ENCODE results near the gene CUBN. TPM values are rescaled to one million over a fixed set of nuclear protein-coding genes. Genes with fewer than 3 reads are reported as not detected.

Gene CUBN
- total RNA-seq, 1 experiment from 2014 or later = 0.46 TPM

DNA sequence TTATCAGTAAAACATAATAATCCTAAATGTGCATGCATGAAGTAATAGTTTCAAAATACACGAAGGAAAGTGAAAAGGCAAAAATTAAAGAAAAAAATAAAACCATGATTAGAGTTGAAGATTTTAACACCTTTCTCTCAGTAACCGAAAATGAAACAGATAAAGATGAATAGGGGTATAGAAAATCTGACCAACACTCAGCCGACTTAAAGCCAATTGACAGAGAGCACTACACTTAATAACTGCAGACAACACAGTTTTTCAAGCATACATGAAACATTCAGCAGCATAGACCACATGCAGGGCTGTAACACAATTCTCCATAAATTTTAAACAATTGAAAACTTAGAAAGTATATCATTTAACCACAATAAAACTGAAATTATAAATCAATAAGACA lies 76.1 kb downstream of the CUBN start:
- no peak for TF ChIP-seq ELF4 (CRISPR knock-in tag; IDR thresholded peaks at IDR 0.05; ENCODE audit: low read depth)
- TF ChIP-seq RELA (CRISPR knock-in tag; IDR thresholded peaks at IDR 0.05; ENCODE audit: borderline replicate concordance) = no peak
- Mint-ChIP-seq H3K4me1 (no peaks in the 10 kb centered on the region), H3K27me3 (ENCODE audit: low read depth) (no peaks in the 10 kb centered on the region)

DNA sequence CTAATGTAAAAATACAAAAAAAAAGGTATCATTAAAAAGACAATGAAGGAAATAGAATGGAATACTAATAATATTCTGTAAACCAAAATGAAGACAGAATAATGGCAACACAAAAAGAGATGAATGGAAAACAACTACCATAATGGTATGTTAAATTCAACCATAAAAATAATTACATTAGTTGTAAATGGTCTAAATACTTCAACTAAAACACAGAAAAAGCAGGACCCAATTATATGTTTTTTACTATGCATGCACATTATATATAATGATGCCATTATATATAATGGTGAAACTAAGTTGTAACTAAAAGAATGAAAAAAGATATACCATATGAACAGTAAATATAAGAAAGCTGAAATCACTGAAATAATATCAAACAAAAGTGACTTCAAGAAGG lies 76.5 kb downstream of the CUBN start:
- ChIA-PET POLR2A (no interaction called here), CTCF (no interaction called here)
- Mint-ChIP-seq H3K36me3 (peaks cover 10% of the 10 kb centered on the region), H3K9me3 (peaks cover 33% of the 10 kb centered on the region), H3K27ac (no peak overlapping the region), H3K4me1 (no peaks in the 10 kb centered on the region), H3K4me3 (no peak overlapping the region), H3K27me3 (ENCODE audit: low read depth) (no peaks in the 10 kb centered on the region)
- DNase-seq (ENCODE audit: low spot score) (no peak), ATAC-seq (no peak)
- TF ChIP-seq, protein P1, sequence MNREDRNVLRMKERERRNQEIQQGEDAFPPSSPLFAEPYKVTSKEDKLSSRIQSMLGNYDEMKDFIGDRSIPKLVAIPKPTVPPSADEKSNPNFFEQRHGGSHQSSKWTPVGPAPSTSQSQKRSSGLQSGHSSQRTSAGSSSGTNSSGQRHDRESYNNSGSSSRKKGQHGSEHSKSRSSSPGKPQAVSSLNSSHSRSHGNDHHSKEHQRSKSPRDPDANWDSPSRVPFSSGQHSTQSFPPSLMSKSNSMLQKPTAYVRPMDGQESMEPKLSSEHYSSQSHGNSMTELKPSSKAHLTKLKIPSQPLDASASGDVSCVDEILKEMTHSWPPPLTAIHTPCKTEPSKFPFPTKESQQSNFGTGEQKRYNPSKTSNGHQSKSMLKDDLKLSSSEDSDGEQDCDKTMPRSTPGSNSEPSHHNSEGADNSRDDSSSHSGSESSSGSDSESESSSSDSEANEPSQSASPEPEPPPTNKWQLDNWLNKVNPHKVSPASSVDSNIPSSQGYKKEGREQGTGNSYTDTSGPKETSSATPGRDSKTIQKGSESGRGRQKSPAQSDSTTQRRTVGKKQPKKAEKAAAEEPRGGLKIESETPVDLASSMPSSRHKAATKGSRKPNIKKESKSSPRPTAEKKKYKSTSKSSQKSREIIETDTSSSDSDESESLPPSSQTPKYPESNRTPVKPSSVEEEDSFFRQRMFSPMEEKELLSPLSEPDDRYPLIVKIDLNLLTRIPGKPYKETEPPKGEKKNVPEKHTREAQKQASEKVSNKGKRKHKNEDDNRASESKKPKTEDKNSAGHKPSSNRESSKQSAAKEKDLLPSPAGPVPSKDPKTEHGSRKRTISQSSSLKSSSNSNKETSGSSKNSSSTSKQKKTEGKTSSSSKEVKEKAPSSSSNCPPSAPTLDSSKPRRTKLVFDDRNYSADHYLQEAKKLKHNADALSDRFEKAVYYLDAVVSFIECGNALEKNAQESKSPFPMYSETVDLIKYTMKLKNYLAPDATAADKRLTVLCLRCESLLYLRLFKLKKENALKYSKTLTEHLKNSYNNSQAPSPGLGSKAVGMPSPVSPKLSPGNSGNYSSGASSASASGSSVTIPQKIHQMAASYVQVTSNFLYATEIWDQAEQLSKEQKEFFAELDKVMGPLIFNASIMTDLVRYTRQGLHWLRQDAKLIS (CRISPR knock-in tag; IDR thresholded peaks at IDR 0.05; ENCODE audit: borderline replicate concordance) = no peak
- TF ChIP-seq ZBTB21 (CRISPR knock-in tag; IDR thresholded peaks at IDR 0.05; ENCODE audit: borderline replicate concordance) (no peak), ZNF138 (CRISPR knock-in tag; conservative IDR thresholded peaks at IDR 0.05) (no peak), NR1H2 (CRISPR knock-in tag; IDR thresholded peaks at IDR 0.05) (no peak), CREM (CRISPR knock-in tag; IDR thresholded peaks at IDR 0.05) (no peak), JUN (CRISPR knock-in tag; IDR thresholded peaks at IDR 0.05) (no peak), CBFB (CRISPR knock-in tag; IDR thresholded peaks at IDR 0.05; ENCODE audit: low read depth) (no peak), ZNF671 (CRISPR knock-in tag; IDR thresholded peaks at IDR 0.05) (no peak), GTF2I (CRISPR knock-in tag; conservative IDR thresholded peaks at IDR 0.05) (no peak), CREB1 (CRISPR knock-in tag; IDR thresholded peaks at IDR 0.05) (no peak), NFE2L1 (CRISPR knock-in tag; IDR thresholded peaks at IDR 0.05) (no peak)
- TF ChIP-seq, protein P2, sequence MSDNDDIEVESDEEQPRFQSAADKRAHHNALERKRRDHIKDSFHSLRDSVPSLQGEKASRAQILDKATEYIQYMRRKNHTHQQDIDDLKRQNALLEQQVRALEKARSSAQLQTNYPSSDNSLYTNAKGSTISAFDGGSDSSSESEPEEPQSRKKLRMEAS (CRISPR knock-in tag; IDR thresholded peaks at IDR 0.05) = no peak
- TF ChIP-seq, protein P3, sequence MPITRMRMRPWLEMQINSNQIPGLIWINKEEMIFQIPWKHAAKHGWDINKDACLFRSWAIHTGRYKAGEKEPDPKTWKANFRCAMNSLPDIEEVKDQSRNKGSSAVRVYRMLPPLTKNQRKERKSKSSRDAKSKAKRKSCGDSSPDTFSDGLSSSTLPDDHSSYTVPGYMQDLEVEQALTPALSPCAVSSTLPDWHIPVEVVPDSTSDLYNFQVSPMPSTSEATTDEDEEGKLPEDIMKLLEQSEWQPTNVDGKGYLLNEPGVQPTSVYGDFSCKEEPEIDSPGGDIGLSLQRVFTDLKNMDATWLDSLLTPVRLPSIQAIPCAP (CRISPR knock-in tag; IDR thresholded peaks at IDR 0.05) = no peak
- TF ChIP-seq, protein P4, sequence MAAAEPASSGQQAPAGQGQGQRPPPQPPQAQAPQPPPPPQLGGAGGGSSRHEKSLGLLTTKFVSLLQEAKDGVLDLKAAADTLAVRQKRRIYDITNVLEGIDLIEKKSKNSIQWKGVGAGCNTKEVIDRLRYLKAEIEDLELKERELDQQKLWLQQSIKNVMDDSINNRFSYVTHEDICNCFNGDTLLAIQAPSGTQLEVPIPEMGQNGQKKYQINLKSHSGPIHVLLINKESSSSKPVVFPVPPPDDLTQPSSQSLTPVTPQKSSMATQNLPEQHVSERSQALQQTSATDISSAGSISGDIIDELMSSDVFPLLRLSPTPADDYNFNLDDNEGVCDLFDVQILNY (CRISPR knock-in tag; IDR thresholded peaks at IDR 0.05) = no peak
- TF ChIP-seq, protein P5, sequence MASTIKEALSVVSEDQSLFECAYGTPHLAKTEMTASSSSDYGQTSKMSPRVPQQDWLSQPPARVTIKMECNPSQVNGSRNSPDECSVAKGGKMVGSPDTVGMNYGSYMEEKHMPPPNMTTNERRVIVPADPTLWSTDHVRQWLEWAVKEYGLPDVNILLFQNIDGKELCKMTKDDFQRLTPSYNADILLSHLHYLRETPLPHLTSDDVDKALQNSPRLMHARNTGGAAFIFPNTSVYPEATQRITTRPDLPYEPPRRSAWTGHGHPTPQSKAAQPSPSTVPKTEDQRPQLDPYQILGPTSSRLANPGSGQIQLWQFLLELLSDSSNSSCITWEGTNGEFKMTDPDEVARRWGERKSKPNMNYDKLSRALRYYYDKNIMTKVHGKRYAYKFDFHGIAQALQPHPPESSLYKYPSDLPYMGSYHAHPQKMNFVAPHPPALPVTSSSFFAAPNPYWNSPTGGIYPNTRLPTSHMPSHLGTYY (CRISPR knock-in tag; IDR thresholded peaks at IDR 0.05) = no peak
- TF ChIP-seq, protein P6, sequence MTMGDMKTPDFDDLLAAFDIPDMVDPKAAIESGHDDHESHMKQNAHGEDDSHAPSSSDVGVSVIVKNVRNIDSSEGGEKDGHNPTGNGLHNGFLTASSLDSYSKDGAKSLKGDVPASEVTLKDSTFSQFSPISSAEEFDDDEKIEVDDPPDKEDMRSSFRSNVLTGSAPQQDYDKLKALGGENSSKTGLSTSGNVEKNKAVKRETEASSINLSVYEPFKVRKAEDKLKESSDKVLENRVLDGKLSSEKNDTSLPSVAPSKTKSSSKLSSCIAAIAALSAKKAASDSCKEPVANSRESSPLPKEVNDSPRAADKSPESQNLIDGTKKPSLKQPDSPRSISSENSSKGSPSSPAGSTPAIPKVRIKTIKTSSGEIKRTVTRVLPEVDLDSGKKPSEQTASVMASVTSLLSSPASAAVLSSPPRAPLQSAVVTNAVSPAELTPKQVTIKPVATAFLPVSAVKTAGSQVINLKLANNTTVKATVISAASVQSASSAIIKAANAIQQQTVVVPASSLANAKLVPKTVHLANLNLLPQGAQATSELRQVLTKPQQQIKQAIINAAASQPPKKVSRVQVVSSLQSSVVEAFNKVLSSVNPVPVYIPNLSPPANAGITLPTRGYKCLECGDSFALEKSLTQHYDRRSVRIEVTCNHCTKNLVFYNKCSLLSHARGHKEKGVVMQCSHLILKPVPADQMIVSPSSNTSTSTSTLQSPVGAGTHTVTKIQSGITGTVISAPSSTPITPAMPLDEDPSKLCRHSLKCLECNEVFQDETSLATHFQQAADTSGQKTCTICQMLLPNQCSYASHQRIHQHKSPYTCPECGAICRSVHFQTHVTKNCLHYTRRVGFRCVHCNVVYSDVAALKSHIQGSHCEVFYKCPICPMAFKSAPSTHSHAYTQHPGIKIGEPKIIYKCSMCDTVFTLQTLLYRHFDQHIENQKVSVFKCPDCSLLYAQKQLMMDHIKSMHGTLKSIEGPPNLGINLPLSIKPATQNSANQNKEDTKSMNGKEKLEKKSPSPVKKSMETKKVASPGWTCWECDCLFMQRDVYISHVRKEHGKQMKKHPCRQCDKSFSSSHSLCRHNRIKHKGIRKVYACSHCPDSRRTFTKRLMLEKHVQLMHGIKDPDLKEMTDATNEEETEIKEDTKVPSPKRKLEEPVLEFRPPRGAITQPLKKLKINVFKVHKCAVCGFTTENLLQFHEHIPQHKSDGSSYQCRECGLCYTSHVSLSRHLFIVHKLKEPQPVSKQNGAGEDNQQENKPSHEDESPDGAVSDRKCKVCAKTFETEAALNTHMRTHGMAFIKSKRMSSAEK (CRISPR knock-in tag; IDR thresholded peaks at IDR 0.05; ENCODE audit: borderline replicate concordance) = no peak
- TF ChIP-seq, protein P7, sequence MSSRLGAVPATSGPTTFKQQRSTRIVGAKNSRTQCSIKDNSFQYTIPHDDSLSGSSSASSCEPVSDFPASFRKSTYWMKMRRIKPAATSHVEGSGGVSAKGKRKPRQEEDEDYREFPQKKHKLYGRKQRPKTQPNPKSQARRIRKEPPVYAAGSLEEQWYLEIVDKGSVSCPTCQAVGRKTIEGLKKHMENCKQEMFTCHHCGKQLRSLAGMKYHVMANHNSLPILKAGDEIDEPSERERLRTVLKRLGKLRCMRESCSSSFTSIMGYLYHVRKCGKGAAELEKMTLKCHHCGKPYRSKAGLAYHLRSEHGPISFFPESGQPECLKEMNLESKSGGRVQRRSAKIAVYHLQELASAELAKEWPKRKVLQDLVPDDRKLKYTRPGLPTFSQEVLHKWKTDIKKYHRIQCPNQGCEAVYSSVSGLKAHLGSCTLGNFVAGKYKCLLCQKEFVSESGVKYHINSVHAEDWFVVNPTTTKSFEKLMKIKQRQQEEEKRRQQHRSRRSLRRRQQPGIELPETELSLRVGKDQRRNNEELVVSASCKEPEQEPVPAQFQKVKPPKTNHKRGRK (CRISPR knock-in tag; IDR thresholded peaks at IDR 0.05; ENCODE audit: borderline replicate concordance) = no peak

More for the DNA sequence above, 76.1 kb downstream of the CUBN start:
- Mint-ChIP-seq H3K9me3 (peaks cover 33% of the 10 kb centered on the region), H3K4me3 (no peak overlapping the region), H3K36me3 (peaks cover 10% of the 10 kb centered on the region), H3K27ac (no peak overlapping the region)
- no peak for ATAC-seq
- CTCF ChIA-PET = no interaction called here
- DNase-seq (ENCODE audit: low spot score) = no peak
- POLR2A ChIA-PET = no interaction called here

All from WTC11 (cell line).